Heart right ventricle (tissue), 16 donors: ENCODE data around the gene LARP4B. TPM values are rescaled to one million over a fixed set of nuclear protein-coding genes. Genes with fewer than 3 reads are reported as not detected.

Experiments
- ATAC-seq, 8 donors: fragments of 200-7000 bp; cut with Tn5 transposase; one replicate each; pipeline ENCODE4 v1.9.1; 2020; ENCODE audit warnings: mild to moderate bottlenecking in 8 of 8, moderate library complexity in 8 of 8, moderate number of reproducible peaks in 1 of 8
- DNase-seq, 2 donors: peaks; one replicate each; pipeline ENCODE4 v3.0.0-alpha.2; 2020
- H3K27ac ChIP-seq, 10 donors: fragments of 200-600 bp; sonication (generic) in 2 of 10; one replicate each; pipeline versions ENCODE4 v1.5.0 to v1.8.0; 2020 to 2022; ENCODE audit warnings: mild to moderate bottlenecking in 3 of 10
- H3K27me3 ChIP-seq, 7 donors: fragments of 200-600 bp; one replicate each; pipeline ENCODE4 v1.8.0; 2021 to 2022; ENCODE audit warnings: mild to moderate bottlenecking in 2 of 7
- H3K36me3 ChIP-seq, 9 donors: fragments of 200-600 bp; sonication (generic) in 1 of 9; one replicate each; pipeline versions ENCODE4 v1.5.0 to v1.8.0; 2020 to 2022; ENCODE audit warnings: mild to moderate bottlenecking in 2 of 9
- H3K4me1 ChIP-seq, 9 donors: fragments of 200-600 bp; sonication (generic) in 1 of 9; one replicate each; pipeline versions ENCODE4 v1.5.0 to v1.8.0; 2020 to 2022; ENCODE audit warnings: mild to moderate bottlenecking in 4 of 9
- H3K4me3 ChIP-seq, 10 donors: fragments of 200-600 bp; sonication (generic) in 2 of 10; one replicate each; pipeline versions ENCODE4 v1.5.0 to v1.8.0; 2020 to 2022; ENCODE audit warnings: mild to moderate bottlenecking in 7 of 10, moderate library complexity in 2 of 10
- H3K9me3 ChIP-seq, 11 donors: fragments of 200-600 bp in 10 of 11; sonication (generic) in 2 of 11; one replicate each; pipeline versions ENCODE4 v1.5.0 to v1.8.0; 2013 to 2022; ENCODE audit warnings: mild to moderate bottlenecking in 2 of 11, control low read depth in 1 of 11, moderate library complexity in 1 of 11
- WGBS, 2 donors: extraction: QIAGEN DNeasy Blood & Tissue Kit; methylation state at CpG; one replicate each; pipeline ENCODE4 v1.1.7; 2013; ENCODE audit warnings: inconsistent platforms in 1 of 2; 5-methylcytosine and 5-hydroxymethylcytosine counted together
- intact Hi-C, 10 donors: fragments of 100-400 bp; cut with DNase I; formaldehyde crosslinking; loops; one replicate each; pipeline versions ENCODE4 v1.11.1 to v1.14.2; 2022
- polyA plus RNA-seq, 2 donors: library from polyadenylated mRNA; stranded (reverse); fragments of 200-250 nt; gene quantifications; one replicate each; pipeline ENCODE4 v1.2.3, GENCODE V29; 2013
- total RNA-seq, 10 donors: library from RNA; stranded (reverse); fragmentation: NEBNext Ultra II Directional in 3 of 10; extraction: Animal tissue kit (Norgen Biotek cat#: 25700) in 3 of 10; gene quantifications; one replicate each; pipeline versions ENCODE4 v1.2.1 to v1.2.4, GENCODE V29; 2021 to 2023
- TF ChIP-seq, protein P1 (sequence below), 9 donors: fragments of 200-600 bp; sonication (generic) in 2 of 9; IDR thresholded peaks; one replicate each; pipeline versions ENCODE4 v1.5.0 to v1.8.0; 2021 to 2022; ENCODE audit warnings: antibody characterized with exemption in 9 of 9, mild to moderate bottlenecking in 5 of 9, moderate library complexity in 1 of 9
- donor health status: Arrhythmogenic right ventricular cardiomyopathy.
- donor health status: ischemic (EF 13 %, LVEDD 7.1; RV severe dilation, severe dysfunction).
- donor health status: healthy with polysubstance abuse.
- donor health status: DM: no; HTN: yes; CAD: no.
- donor health status: DM: no; HTN: no; CAD: no.
- donor health status: ischemic (EF 25% LVEDD 6.9; RV normal size, moderate dysfunction).
- donor health status: ischemic (EF 25% LVEDD 5.7; RV mildly dilated, moderate dysfunction).
- donor health status: healthy.
- donor health status: DM: yes; HTN: yes; CAD: no.
- donor health status: Ischemic cardiomyopathy.
- donor health status: ischemic (EF 35%, LVEDD 5.7; RV mildly dilated, moderate dysfunction).
- donor health status: nonischemic (EF 11% LVEDD 7.7; RV severe dilation, severe dysfunction).
- donor health status: DM: yes; HTN: yes; CAD: no.
- donor health status: PGD.
- donor health status: ischemic (EF 29% LVEDD 5.4; RV normal size, mild dysfunction).
- donor health status: nonischemic (EF 23%, LVEDD 6.1; RV moderate dilation, normal function).

Gene LARP4B
- total and polyA plus RNA-seq, 12 donors, result 10.6 to 82.6 (median 61.9) TPM

DNA sequence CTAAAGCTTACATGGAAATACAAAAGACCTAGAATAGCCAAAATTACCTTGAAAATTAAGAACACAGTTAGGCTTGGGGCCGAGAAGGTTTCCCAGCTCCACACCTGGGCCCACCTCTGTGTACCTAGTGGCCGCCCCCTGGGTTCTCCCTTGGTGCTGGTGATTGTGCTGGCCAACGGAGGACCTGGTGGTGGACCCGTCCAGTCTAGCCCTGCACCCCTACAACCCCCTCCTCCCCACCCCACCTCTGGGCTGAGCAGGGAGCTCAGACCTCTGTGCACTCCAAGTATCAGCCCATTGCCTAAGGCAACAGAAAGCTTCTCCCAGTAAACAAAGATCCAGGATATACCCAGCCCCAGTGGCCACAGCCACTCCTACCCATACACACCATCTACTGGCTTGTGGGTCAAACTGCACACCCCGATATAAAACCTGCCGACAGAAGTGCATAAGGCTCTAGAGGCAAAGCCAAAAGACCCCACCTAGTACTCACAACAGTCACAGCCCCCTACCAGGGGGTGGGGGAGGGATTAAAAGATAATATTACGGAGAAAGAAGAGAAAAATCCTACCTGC, 137.0 kb downstream of the LARP4B start:
- DNase-seq (no peak), ATAC-seq (peak in 6 of 8 donors; percentile 41 to 90 (median 50))
- H3K9me3 ChIP-seq, result peaks cover 0 to 17% (median 0%) of the 10 kb centered on the region in 11 donors
- TF ChIP-seq, protein P1, sequence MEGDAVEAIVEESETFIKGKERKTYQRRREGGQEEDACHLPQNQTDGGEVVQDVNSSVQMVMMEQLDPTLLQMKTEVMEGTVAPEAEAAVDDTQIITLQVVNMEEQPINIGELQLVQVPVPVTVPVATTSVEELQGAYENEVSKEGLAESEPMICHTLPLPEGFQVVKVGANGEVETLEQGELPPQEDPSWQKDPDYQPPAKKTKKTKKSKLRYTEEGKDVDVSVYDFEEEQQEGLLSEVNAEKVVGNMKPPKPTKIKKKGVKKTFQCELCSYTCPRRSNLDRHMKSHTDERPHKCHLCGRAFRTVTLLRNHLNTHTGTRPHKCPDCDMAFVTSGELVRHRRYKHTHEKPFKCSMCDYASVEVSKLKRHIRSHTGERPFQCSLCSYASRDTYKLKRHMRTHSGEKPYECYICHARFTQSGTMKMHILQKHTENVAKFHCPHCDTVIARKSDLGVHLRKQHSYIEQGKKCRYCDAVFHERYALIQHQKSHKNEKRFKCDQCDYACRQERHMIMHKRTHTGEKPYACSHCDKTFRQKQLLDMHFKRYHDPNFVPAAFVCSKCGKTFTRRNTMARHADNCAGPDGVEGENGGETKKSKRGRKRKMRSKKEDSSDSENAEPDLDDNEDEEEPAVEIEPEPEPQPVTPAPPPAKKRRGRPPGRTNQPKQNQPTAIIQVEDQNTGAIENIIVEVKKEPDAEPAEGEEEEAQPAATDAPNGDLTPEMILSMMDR (IDR thresholded peaks at IDR 0.05), result peak in 8 of 9 donors; percentile 7 to 45 (median 31)
- no peaks in the 10 kb centered on the region for H3K36me3 ChIP-seq
- peaks cover 0 to 6% (median 3%) of the 10 kb centered on the region in 9 donors for H3K4me1 ChIP-seq
- H3K27me3 ChIP-seq, result no peaks in the 10 kb centered on the region
- 86% methylated on average over 7 of the region's 7 CpGs for WGBS, 2 donors
- H3K27ac ChIP-seq, result no peak overlapping the region
- intact Hi-C loops, result loop anchor here in 1 of 10 donors (5.0 kb wide), 1 partner anchor 282 kb away; no protein-coding TSS in a partner anchor
- no peak overlapping the region for H3K4me3 ChIP-seq

DNA sequence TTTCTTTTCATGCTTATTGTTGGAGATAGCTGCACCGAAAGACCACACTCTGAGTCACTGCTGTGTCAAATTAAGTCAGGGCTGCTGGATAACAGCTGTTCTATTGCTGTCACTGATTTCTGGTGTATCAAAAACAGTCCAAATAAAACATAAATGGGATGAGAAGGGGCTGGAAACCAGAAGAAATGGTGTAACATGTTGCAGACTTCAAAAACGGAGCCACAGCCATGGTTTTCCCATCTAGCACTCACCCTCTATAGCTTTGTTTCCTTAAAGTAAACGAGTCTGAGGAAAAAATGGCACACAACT, 138.8 kb downstream of the LARP4B start:
- Histone ChIP-seq H3K4me3 (no peak overlapping the region), H3K9me3 (peaks cover 0 to 15% (median 0%) of the 10 kb centered on the region in 11 donors), H3K4me1 (peaks cover 0 to 22% (median 13%) of the 10 kb centered on the region in 9 donors), H3K36me3 (no peaks in the 10 kb centered on the region), H3K27ac (no peak overlapping the region), H3K27me3 (no peaks in the 10 kb centered on the region)
- intact Hi-C loops, result loop anchor here in 1 of 10 donors (5.0 kb wide), 1 partner anchor 280 kb away; no protein-coding TSS in a partner anchor
- TF ChIP-seq, protein P1 (IDR thresholded peaks at IDR 0.05), result no peak
- ATAC-seq, result no peak
- WGBS, 2 donors, result 58 to 67% methylated on average over 3 of the region's 3 CpGs
- DNase-seq, result no peak

DNA sequence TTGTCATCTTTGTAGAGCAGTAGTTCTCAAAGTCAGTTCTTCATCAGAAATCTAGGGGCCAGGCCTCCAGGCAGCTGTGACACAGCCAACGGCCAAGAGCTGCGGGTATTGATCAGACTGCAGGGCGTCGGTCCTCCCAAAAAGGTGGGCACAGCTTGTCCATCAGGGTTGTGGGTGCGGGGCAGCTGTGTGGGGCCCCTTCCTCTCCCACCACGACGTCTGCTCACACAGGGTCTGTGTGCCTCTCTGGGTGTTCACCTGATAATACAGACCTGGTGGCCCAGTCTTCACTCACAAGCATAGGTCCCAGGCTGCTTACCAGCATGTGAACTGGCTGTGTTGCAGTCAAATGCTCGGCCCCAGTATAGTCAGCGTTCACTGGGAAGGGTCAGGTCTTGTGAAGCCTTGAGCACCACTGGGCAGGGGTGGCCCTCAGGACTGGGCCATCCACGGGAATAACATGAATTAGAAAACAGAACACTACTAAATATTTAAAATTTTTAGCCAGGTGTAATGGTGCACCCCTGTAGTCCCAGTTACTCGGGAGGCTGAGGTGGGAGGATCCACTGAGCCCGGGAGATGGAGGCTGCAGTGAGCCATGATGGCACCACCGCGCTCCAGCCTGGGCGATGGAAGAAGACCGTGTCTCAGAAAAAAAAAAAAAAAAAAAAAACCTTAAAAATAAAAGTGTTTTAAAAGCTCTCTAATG, 139.3 kb downstream of the LARP4B start:
- Histone ChIP-seq H3K4me1 (peaks cover 0 to 23% (median 13%) of the 10 kb centered on the region in 9 donors), H3K4me3 (no peak overlapping the region), H3K27me3 (no peaks in the 10 kb centered on the region), H3K27ac (no peak overlapping the region), H3K9me3 (peaks cover 0 to 13% (median 0%) of the 10 kb centered on the region in 11 donors), H3K36me3 (no peaks in the 10 kb centered on the region)
- intact Hi-C loops, result loop anchor here in 1 of 10 donors (5.0 kb wide), 1 partner anchor 280 kb away; no protein-coding TSS in a partner anchor
- no peak for ATAC-seq
- 87 to 89% methylated on average over 16 of the region's 16 CpGs for WGBS, 2 donors
- TF ChIP-seq, protein P1 (IDR thresholded peaks at IDR 0.05), result no peak
- DNase-seq, result no peak

DNA sequence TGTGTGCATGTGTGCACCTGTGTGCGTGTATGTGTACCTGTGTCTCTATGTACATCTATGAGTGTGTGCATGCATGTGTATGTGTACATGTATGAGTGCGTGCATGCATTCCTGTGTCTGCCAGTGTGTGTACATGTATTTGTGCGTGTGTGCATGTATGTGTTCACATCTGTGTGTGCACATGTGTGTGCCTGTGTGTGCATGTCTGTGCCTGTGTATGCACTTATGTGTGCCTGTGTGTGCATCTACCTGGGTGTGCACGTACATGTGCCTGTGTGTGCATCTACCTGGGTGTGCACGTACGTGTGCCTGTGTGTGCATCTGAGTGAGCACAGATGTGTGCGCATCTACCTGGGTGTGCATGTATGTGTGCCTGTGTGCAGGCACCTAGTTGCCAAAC, 139.9 kb downstream of the LARP4B start:
- ATAC-seq (no peak), DNase-seq (no peak)
- intact Hi-C loops, result loop anchor here in 1 of 10 donors (5.0 kb wide), 1 partner anchor 279 kb away; no protein-coding TSS in a partner anchor
- TF ChIP-seq, protein P1 (IDR thresholded peaks at IDR 0.05), result no peak
- Histone ChIP-seq H3K4me3 (no peak overlapping the region), H3K36me3 (no peaks in the 10 kb centered on the region), H3K27me3 (no peaks in the 10 kb centered on the region), H3K4me1 (peaks cover 0 to 23% (median 13%) of the 10 kb centered on the region in 9 donors), H3K9me3 (peaks cover 0 to 7% (median 0%) of the 10 kb centered on the region in 11 donors), H3K27ac (no peak overlapping the region)
- WGBS, 2 donors, result 96 to 97% methylated on average over 7 of the region's 7 CpGs
